ENCODE measurements around the gene POLR3A. TPM values are rescaled to one million over a fixed set of nuclear protein-coding genes. Genes with fewer than 3 reads are reported as not detected.

Gene POLR3A
- polyA plus RNA-seq, 1 donor (not counting 4 experiments of a cell fraction or from before 2014, with no cell fraction given) = 15.5 TPM

DNA sequence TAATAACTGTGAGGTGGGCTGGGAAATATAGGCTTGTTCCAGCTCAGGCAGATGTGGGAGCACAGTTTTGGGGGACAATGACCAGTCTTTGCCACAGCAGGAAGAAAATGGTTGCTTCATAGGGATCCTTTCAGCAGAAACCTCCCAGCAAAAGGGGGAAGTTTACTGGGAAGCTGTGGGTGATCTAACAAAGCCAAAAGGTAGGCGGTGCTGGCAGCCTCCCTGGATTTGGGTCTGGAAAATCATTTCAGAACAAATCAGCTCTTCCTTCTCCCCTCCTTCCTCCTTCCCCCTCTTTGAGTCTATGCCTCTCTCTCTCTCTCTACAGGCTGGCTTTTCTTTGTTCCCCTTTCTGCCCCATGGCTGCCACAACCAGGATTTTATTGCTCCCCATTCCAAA, 20.5 kb upstream of the POLR3A start:
- TF ChIP-seq, protein P1, sequence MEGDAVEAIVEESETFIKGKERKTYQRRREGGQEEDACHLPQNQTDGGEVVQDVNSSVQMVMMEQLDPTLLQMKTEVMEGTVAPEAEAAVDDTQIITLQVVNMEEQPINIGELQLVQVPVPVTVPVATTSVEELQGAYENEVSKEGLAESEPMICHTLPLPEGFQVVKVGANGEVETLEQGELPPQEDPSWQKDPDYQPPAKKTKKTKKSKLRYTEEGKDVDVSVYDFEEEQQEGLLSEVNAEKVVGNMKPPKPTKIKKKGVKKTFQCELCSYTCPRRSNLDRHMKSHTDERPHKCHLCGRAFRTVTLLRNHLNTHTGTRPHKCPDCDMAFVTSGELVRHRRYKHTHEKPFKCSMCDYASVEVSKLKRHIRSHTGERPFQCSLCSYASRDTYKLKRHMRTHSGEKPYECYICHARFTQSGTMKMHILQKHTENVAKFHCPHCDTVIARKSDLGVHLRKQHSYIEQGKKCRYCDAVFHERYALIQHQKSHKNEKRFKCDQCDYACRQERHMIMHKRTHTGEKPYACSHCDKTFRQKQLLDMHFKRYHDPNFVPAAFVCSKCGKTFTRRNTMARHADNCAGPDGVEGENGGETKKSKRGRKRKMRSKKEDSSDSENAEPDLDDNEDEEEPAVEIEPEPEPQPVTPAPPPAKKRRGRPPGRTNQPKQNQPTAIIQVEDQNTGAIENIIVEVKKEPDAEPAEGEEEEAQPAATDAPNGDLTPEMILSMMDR (optimal IDR thresholded peaks at IDR 0.05 in 1 of 3, IDR thresholded peaks at IDR 0.05 in 1 of 3, conservative IDR thresholded peaks at IDR 0.05 in 1 of 3; ENCODE audit: extremely low read depth in 1 of 3, insufficient read depth in 2 of 3, low read length in 3 of 3) = no peak
- TF ChIP-seq EZH2 (IDR thresholded peaks at IDR 0.05; ENCODE audit: low read length) = no peak
- no peak overlapping the region for H3K4me2 ChIP-seq (ENCODE audit: control insufficient read depth, extremely low read depth, insufficient read depth, low read depth, low read length)
- H3K36me3 ChIP-seq (ENCODE audit: control insufficient read depth in 2 of 2, extremely low read depth in 1 of 2, insufficient read depth in 2 of 2, low read length in 2 of 2) = no peaks in the 10 kb centered on the region
- FAIRE-seq = no peak
- no peak overlapping the region for H3K4me3 ChIP-seq (ENCODE audit: control insufficient read depth in 2 of 3, extremely low read depth in 1 of 3, insufficient read depth in 2 of 3, low read depth in 1 of 3, low read length in 3 of 3)
- no peak for DNase-seq (ENCODE audit: low read depth, low spot score)
- H4K20me1 ChIP-seq (ENCODE audit: control insufficient read depth, extremely low read depth, insufficient read depth, low read length) = no peaks in the 10 kb centered on the region
- no peak overlapping the region for H3K9ac ChIP-seq (ENCODE audit: control insufficient read depth, extremely low read depth, insufficient read depth, low read length)
- H3K27ac ChIP-seq (ENCODE audit: control insufficient read depth, insufficient read depth, low read length) = no peak overlapping the region
- no peaks in the 10 kb centered on the region for H3K79me2 ChIP-seq (ENCODE audit: control insufficient read depth, insufficient read depth, low read length)
- no peaks in the 10 kb centered on the region for H3K9me3 ChIP-seq (ENCODE audit: control insufficient read depth, low read depth, low read length)
- H2AFZ ChIP-seq (ENCODE audit: control insufficient read depth, low read length) = no peak overlapping the region
- no peaks in the 10 kb centered on the region for H3K27me3 ChIP-seq (ENCODE audit: control insufficient read depth, extremely low read depth, insufficient read depth, low read length)
- H3K4me1 ChIP-seq (ENCODE audit: control insufficient read depth, extremely low read depth, insufficient read depth, low read length) = peaks cover 12% of the 10 kb centered on the region
- dilution Hi-C loops (cut with MboI; ENCODE audit: extremely low pct_ligation_motif_present, low sequenced_read_pairs) = no loop called here
- H3K9me1 ChIP-seq (ENCODE audit: control insufficient read depth, extremely low read depth, insufficient read depth, low read length) = no peaks in the 10 kb centered on the region

DNA sequence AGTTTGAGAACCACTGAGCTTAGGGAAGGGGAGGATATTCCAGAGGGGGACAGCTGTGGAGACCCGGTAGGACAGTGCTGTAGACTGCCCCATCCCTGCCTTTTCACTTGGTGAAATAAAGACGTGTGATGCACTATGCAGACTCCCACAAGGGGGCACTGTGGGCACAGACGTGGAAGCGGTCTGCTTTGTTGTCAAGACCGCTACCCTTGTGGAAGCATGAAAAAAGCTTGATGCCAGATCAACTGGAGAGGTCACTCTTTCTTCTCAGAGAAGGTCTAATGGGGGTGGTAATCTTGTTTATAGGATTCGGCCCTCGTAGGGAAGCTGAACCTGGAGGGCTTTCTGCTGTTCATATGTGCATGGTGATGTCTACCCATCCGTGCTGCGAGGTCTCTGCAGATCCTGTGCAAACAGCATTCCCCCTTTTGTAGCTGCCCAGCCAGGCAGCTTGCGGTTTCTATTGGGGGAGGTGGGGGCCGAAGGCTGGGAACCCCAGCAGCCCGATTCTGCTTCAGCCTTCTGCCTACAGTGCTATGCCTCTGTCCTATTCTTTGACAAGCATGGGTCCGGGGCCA, 18.1 kb upstream of the POLR3A start:
- no peak overlapping the region for H3K4me2 ChIP-seq (ENCODE audit: control insufficient read depth, extremely low read depth, insufficient read depth, low read depth, low read length)
- no peak overlapping the region for H3K27ac ChIP-seq (ENCODE audit: control insufficient read depth, insufficient read depth, low read length)
- no peak overlapping the region for H2AFZ ChIP-seq (ENCODE audit: control insufficient read depth, low read length)
- H3K79me2 ChIP-seq (ENCODE audit: control insufficient read depth, insufficient read depth, low read length) = no peaks in the 10 kb centered on the region
- peaks cover under 1% of the 10 kb centered on the region for H3K9me1 ChIP-seq (ENCODE audit: control insufficient read depth, extremely low read depth, insufficient read depth, low read length)
- H4K20me1 ChIP-seq (ENCODE audit: control insufficient read depth, extremely low read depth, insufficient read depth, low read length) = peaks cover 10% of the 10 kb centered on the region
- peaks cover 3 to 5% of the 10 kb centered on the region in 2 experiments for H3K36me3 ChIP-seq (ENCODE audit: control insufficient read depth in 2 of 2, extremely low read depth in 1 of 2, insufficient read depth in 2 of 2, low read length in 2 of 2)
- dilution Hi-C loops (cut with MboI; ENCODE audit: extremely low pct_ligation_motif_present, low sequenced_read_pairs) = no loop called here
- H3K4me3 ChIP-seq (ENCODE audit: control insufficient read depth in 2 of 3, extremely low read depth in 1 of 3, insufficient read depth in 2 of 3, low read depth in 1 of 3, low read length in 3 of 3) = no peak overlapping the region
- H3K9me3 ChIP-seq (ENCODE audit: control insufficient read depth, low read depth, low read length) = no peaks in the 10 kb centered on the region
- no peaks in the 10 kb centered on the region for H3K27me3 ChIP-seq (ENCODE audit: control insufficient read depth, extremely low read depth, insufficient read depth, low read length)
- peaks cover 9% of the 10 kb centered on the region for H3K4me1 ChIP-seq (ENCODE audit: control insufficient read depth, extremely low read depth, insufficient read depth, low read length)
- peak; percentile 77 for FAIRE-seq
- no peak overlapping the region for H3K9ac ChIP-seq (ENCODE audit: control insufficient read depth, extremely low read depth, insufficient read depth, low read length)
- TF ChIP-seq EZH2 (IDR thresholded peaks at IDR 0.05; ENCODE audit: low read length) = no peak
- TF ChIP-seq, protein P1 (optimal IDR thresholded peaks at IDR 0.05 in 1 of 3, IDR thresholded peaks at IDR 0.05 in 1 of 3, conservative IDR thresholded peaks at IDR 0.05 in 1 of 3; ENCODE audit: extremely low read depth in 1 of 3, insufficient read depth in 2 of 3, low read length in 3 of 3) = peak; percentile 88 to 96 (median 94)
- peak; percentile 54 for DNase-seq (ENCODE audit: low read depth, low spot score)

Measured in keratinocyte (primary cell).